SK-N-SH (cell line): Measurements from ENCODE around the gene TMPRSS2. TPM values are rescaled to one million over a fixed set of nuclear protein-coding genes. Genes with fewer than 3 reads are reported as not detected.
A peak's percentile ranks its signal among the peaks of the same experiment; 100 is the strongest.

Source experiments
- CTCF ChIA-PET: fragments of 300-600, 350-600 bp; formaldehyde crosslinking; extraction: SDS; loops from one replicate; lab custom pipeline; 2021; lab: Yijun Ruan, JAX
- POLR2A ChIA-PET: fragments of 350-600 bp; sonication (Branson Sonifier 250); formaldehyde crosslinking; extraction: SDS; loops from one replicate; lab custom pipeline; 2020; ENCODE audit warnings: antibody characterized with exemption, inconsistent platforms; lab: Yijun Ruan, JAX
- DNase-seq: peaks from one replicate; pipeline ENCODE4 v3.0.0; 2012
- H2AFZ ChIP-seq: fragments of 200-600 bp; sonication (generic); 2 replicates; pipeline ENCODE4 v1.8.1; 2016; ENCODE audit warnings: antibody characterized with exemption, mild to moderate bottlenecking, low read depth
- H3F3A ChIP-seq: fragments of 200-600 bp; sonication (generic); replicated peaks from 2 replicates; pipeline ENCODE3; 2016; ENCODE audit warnings: antibody characterized with exemption, mild to moderate bottlenecking; ENCODE audit not compliant: insufficient read depth
- H3K27ac ChIP-seq, 2 experiments: fragments of 200-500 bp in 1 of 2; fragments of 200-600 bp in 1 of 2; sonication (Bioruptor generic) in 1 of 2; sonication (generic), shearing (Covaris generic) in 1 of 2; 2 replicates each; pipeline versions ENCODE4 v1.5.1 to v1.6.1; 2014 to 2016; ENCODE audit warnings: low read depth in 2 of 2, inconsistent platforms in 1 of 2, low read length in 1 of 2, mild to moderate bottlenecking in 1 of 2, mixed read lengths in 1 of 2
- H3K27me3 ChIP-seq: fragments of 200-600 bp; sonication (generic), shearing (Covaris generic); 2 replicates; pipeline ENCODE4 v1.6.1; 2016; ENCODE audit warnings: mixed run types; ENCODE audit not compliant: insufficient read depth
- H3K36me3 ChIP-seq, 2 experiments: fragments of 200-500 bp in 1 of 2; fragments of 200-600 bp in 1 of 2; sonication (Bioruptor generic) in 1 of 2; sonication (generic) in 1 of 2; replicated peaks in 1 of 2; 2 replicates each; pipeline versions ENCODE3 to v1.5.1; 2014 to 2016; ENCODE audit warnings: low read length in 1 of 2, mild to moderate bottlenecking in 1 of 2; ENCODE audit not compliant: insufficient read depth in 2 of 2, control insufficient read depth in 1 of 2
- H3K4me1 ChIP-seq, 2 experiments: fragments of 200-500 bp in 1 of 2; fragments of 200-600 bp in 1 of 2; sonication (Bioruptor generic) in 1 of 2; sonication (generic), shearing (Covaris generic) in 1 of 2; 2 replicates each; pipeline versions ENCODE4 v1.5.1 to v1.6.1; 2014 to 2016; ENCODE audit warnings: low read depth in 1 of 2, low read length in 1 of 2, mixed run types in 1 of 2; ENCODE audit not compliant: insufficient read depth in 2 of 2, control insufficient read depth in 1 of 2
- H3K4me2 ChIP-seq: fragments of 200-600 bp; sonication (generic), shearing (Covaris generic); 2 replicates; pipeline ENCODE4 v1.6.1; 2017; ENCODE audit warnings: mixed run types
- H3K4me3 ChIP-seq, 2 experiments: fragments of 200-500 bp in 1 of 2; fragments of 200-600 bp in 1 of 2; sonication (Bioruptor generic) in 1 of 2; sonication (generic), shearing (Covaris generic) in 1 of 2; 2 replicates each; pipeline versions ENCODE4 v1.5.1 to v1.8.1; 2014 to 2016; ENCODE audit warnings: low read depth in 2 of 2, inconsistent platforms in 1 of 2, low read length in 1 of 2, mild to moderate bottlenecking in 1 of 2, mixed read lengths in 1 of 2, moderate library complexity in 1 of 2
- H3K79me2 ChIP-seq: fragments of 200-600 bp; sonication (generic); 2 replicates; pipeline ENCODE4 v1.8.1; 2017; ENCODE audit warnings: mild to moderate bottlenecking; ENCODE audit not compliant: insufficient read depth
- H3K9ac ChIP-seq: fragments of 200-600 bp; sonication (generic); 2 replicates; pipeline ENCODE4 v1.6.1; 2017; ENCODE audit warnings: mixed run types
- H3K9me2 ChIP-seq: fragments of 200-600 bp; sonication (generic); 2 replicates; pipeline ENCODE4 v1.6.1; 2017; ENCODE audit warnings: mixed run types
- H3K9me3 ChIP-seq: fragments of 200-600 bp; sonication (generic); 2 replicates; pipeline ENCODE4 v1.6.1; 2017; ENCODE audit warnings: mixed run types, mild to moderate bottlenecking, moderate library complexity
- H4K20me1 ChIP-seq: fragments of 200-600 bp; sonication (generic); 2 replicates; pipeline ENCODE4 v1.6.1; 2017; ENCODE audit warnings: mild to moderate bottlenecking, mixed run types; ENCODE audit not compliant: insufficient read depth
- ELF1 ChIP-seq: IDR thresholded peaks from 2 replicates; pipeline ENCODE4 v1.4.0; 2012
- JUND ChIP-seq: IDR thresholded peaks from 2 replicates; pipeline ENCODE4 v1.4.0; 2012
- MXI1 ChIP-seq: IDR thresholded peaks from 2 replicates; pipeline ENCODE4 v1.6.1; 2012; ENCODE audit warnings: mild to moderate bottlenecking, low read depth, low read length, improper control_type of control experiment
- RAD21 ChIP-seq: IDR thresholded peaks from 2 replicates; pipeline ENCODE4 v1.6.1; 2012; ENCODE audit warnings: mild to moderate bottlenecking, low read length
- RXRA ChIP-seq: IDR thresholded peaks from 2 replicates; pipeline ENCODE4 v1.4.0; 2012; ENCODE audit warnings: low read depth, mild to moderate bottlenecking, borderline replicate concordance
- SMC3 ChIP-seq: IDR thresholded peaks from 2 replicates; pipeline ENCODE4 v1.6.1; 2012; ENCODE audit warnings: low read depth, low read length, improper control_type of control experiment
- WGBS: methylation state at CpG from one replicate; pipeline ENCODE4 v1.1.6; 2017; ENCODE audit warnings: low lambda C conversion rate; 5-methylcytosine and 5-hydroxymethylcytosine counted together
- polyA plus RNA-seq, 3 experiments: library from polyadenylated mRNA; depleted of rRNA; stranded (reverse); fragments of >200 nt; gene quantifications; 2 replicates each; pipeline ENCODE4 v1.2.3, GENCODE V29; 2012
- TF ChIP-seq, protein P1 (sequence below): IDR thresholded peaks from 2 replicates; pipeline ENCODE4 v1.6.1; 2012; ENCODE audit warnings: mild to moderate bottlenecking, low read depth, low read length, moderate library complexity
- TF ChIP-seq, protein P2 (sequence below): IDR thresholded peaks from 2 replicates; pipeline ENCODE4 v1.4.0; 2012; ENCODE audit warnings: low read depth
- TF ChIP-seq, protein P3 (sequence below): fragments of 200-600 bp; sonication (generic); IDR thresholded peaks from 2 replicates; pipeline ENCODE4 v1.6.1; 2017; ENCODE audit warnings: antibody characterized with exemption, mild to moderate bottlenecking, moderate library complexity

Gene TMPRSS2
- polyA plus RNA-seq, 1 of the 3 experiments (the other 2 are of a cell fraction) = not detected

DNA sequence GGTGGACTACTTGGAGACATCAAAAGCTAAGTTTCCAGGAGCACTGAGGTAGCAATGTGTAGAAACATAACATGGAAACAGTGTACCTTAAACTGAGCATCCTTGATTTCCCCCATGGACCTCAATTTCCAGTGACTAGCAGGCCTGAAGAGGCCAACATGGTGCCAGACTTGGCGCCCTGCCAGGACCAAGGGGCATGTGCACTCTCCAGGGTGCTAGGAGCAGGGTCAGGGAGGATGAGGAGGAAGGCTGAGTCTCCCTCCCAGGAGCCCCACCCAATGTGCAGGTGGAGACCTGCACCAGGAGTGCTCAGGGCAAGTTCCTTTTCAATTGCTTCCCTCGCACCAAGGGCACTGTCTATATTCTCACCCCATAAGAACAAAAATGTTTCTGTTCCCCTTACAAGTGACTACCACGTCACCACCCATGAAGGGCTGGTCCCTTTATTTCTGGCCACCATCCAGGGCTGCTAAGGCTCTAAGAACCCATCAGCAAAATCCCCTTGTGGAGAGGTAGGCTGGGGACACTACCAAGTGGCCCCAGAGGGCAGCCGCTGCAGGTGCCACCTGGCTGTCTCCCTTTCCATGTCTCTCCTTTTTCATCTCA lies 42.7 kb downstream of the TMPRSS2 start:
- no peak overlapping the region for H3K4me3 ChIP-seq
- no peaks in the 10 kb centered on the region for H3F3A ChIP-seq
- DNase-seq = no peak
- no peaks in the 10 kb centered on the region for H3K4me1 ChIP-seq
- no peaks in the 10 kb centered on the region for H3K79me2 ChIP-seq
- no peak overlapping the region for H2AFZ ChIP-seq
- no peak overlapping the region for H3K9ac ChIP-seq
- H3K9me3 ChIP-seq = no peaks in the 10 kb centered on the region
- ChIA-PET CTCF (interaction anchor here (1.8 kb wide), 1 partner anchor 182 kb away, joined by 8 read pairs; no protein-coding TSS in a partner anchor), POLR2A (no interaction called here)
- H3K9me2 ChIP-seq = no peaks in the 10 kb centered on the region
- H4K20me1 ChIP-seq = no peaks in the 10 kb centered on the region
- H3K4me2 ChIP-seq = no peak overlapping the region
- no peaks in the 10 kb centered on the region for H3K36me3 ChIP-seq
- TF ChIP-seq, protein P1, sequence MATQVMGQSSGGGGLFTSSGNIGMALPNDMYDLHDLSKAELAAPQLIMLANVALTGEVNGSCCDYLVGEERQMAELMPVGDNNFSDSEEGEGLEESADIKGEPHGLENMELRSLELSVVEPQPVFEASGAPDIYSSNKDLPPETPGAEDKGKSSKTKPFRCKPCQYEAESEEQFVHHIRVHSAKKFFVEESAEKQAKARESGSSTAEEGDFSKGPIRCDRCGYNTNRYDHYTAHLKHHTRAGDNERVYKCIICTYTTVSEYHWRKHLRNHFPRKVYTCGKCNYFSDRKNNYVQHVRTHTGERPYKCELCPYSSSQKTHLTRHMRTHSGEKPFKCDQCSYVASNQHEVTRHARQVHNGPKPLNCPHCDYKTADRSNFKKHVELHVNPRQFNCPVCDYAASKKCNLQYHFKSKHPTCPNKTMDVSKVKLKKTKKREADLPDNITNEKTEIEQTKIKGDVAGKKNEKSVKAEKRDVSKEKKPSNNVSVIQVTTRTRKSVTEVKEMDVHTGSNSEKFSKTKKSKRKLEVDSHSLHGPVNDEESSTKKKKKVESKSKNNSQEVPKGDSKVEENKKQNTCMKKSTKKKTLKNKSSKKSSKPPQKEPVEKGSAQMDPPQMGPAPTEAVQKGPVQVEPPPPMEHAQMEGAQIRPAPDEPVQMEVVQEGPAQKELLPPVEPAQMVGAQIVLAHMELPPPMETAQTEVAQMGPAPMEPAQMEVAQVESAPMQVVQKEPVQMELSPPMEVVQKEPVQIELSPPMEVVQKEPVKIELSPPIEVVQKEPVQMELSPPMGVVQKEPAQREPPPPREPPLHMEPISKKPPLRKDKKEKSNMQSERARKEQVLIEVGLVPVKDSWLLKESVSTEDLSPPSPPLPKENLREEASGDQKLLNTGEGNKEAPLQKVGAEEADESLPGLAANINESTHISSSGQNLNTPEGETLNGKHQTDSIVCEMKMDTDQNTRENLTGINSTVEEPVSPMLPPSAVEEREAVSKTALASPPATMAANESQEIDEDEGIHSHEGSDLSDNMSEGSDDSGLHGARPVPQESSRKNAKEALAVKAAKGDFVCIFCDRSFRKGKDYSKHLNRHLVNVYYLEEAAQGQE = 0 out of 2 replicates have a peak, but pooled peaks have one; percentile 18
- no peak for TF ChIP-seq MXI1
- 62% methylated on average over 3 of the region's 4 CpGs for WGBS
- H3K27me3 ChIP-seq = peaks cover 4% of the 10 kb centered on the region; the same call in 1 of the 2 replicates
- no peak overlapping the region for H3K27ac ChIP-seq

GRCh38 chr21:41460578-41461527 lies 47.1 kb downstream of the TMPRSS2 start:
- Histone ChIP-seq H3K9ac (no peak overlapping the region), H4K20me1 (no peaks in the 10 kb centered on the region), H3K79me2 (no peaks in the 10 kb centered on the region), H3K9me3 (no peaks in the 10 kb centered on the region), H3K4me1 (no peaks in the 10 kb centered on the region), H3K36me3 (no peaks in the 10 kb centered on the region), H3K4me2 (0 out of 2 replicates have a peak overlapping the region, but pooled peaks have one; percentile 14), H3K4me3 (no peak overlapping the region), H3K27me3 (no peaks in the 10 kb centered on the region), H3K27ac (no peak overlapping the region), H3K9me2 (no peaks in the 10 kb centered on the region), H2AFZ (no peak overlapping the region), H3F3A (no peaks in the 10 kb centered on the region)
- POLR2A ChIA-PET = no interaction called here
- CTCF ChIA-PET = interaction anchor here (0.6 to 6.7 kb wide), 12 partner anchors 8 to 332 kb away, joined by 3 to 122 read pairs (median 3); no protein-coding TSS in a partner anchor
- no peak for TF ChIP-seq RXRA
- peak; percentile 94 for TF ChIP-seq SMC3
- TF ChIP-seq, protein P2, sequence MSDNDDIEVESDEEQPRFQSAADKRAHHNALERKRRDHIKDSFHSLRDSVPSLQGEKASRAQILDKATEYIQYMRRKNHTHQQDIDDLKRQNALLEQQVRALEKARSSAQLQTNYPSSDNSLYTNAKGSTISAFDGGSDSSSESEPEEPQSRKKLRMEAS = no peak
- TF ChIP-seq RAD21 = peak; percentile 73
- no peak for TF ChIP-seq ELF1
- TF ChIP-seq JUND = no peak
- TF ChIP-seq, protein P3, sequence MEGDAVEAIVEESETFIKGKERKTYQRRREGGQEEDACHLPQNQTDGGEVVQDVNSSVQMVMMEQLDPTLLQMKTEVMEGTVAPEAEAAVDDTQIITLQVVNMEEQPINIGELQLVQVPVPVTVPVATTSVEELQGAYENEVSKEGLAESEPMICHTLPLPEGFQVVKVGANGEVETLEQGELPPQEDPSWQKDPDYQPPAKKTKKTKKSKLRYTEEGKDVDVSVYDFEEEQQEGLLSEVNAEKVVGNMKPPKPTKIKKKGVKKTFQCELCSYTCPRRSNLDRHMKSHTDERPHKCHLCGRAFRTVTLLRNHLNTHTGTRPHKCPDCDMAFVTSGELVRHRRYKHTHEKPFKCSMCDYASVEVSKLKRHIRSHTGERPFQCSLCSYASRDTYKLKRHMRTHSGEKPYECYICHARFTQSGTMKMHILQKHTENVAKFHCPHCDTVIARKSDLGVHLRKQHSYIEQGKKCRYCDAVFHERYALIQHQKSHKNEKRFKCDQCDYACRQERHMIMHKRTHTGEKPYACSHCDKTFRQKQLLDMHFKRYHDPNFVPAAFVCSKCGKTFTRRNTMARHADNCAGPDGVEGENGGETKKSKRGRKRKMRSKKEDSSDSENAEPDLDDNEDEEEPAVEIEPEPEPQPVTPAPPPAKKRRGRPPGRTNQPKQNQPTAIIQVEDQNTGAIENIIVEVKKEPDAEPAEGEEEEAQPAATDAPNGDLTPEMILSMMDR = peak; percentile 77
- peak; percentile 73 for DNase-seq
- 15% methylated on average over 14 of the region's 17 CpGs for WGBS
